LNCaP clone FGC (cell line): ENCODE results near the gene SUSD3.

ENCODE experiments used
- DNase-seq: peaks from one replicate; pipeline ENCODE4 v3.0.0-alpha.2; 2011; ENCODE audit warnings: low read depth
- H3K4me3 ChIP-seq: 2 replicates; pipeline ENCODE4 v1.5.1; 2011; ENCODE audit warnings: mild to moderate bottlenecking, low read depth, low read length, control low read depth
- TF ChIP-seq, protein P1 (sequence below): IDR thresholded peaks from 2 replicates; pipeline ENCODE4 v1.5.1; 2012; ENCODE audit warnings: mild to moderate bottlenecking; ENCODE audit not compliant: control insufficient read depth, insufficient read depth; ENCODE audit errors: extremely low read depth

The SUSD3 gene

DNA sequence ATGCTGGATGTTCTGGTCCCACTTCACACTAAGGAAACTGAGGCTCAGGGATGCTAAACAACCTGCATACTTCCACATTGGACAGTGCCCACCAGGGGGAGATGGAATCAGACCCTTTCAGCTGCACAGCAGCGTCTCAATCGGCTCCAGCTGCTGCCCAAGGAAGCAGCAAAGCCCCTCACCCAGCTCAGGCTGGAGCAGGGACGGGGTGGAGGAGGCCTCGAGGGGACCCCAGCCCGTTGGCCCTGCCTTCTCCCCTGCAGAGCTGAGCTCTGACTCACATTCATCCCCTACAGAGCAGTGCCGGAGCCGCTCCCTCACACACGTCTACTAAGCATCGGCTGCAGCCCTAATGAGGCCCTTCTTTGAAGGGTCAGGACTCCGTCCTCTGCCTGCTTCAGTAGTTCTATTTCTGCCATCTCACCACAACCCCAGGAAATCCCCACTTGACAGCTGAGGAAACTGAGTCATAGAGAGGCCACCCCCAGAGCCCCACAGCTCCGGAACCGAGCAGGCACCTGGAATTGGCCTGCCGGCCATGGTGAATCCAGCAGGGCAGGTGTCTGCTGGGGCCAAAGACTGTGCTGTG, 21.5 kb upstream of the SUSD3 start:
- H3K4me3 ChIP-seq, result no peak overlapping the region
- DNase-seq, result no peak
- TF ChIP-seq, protein P1, sequence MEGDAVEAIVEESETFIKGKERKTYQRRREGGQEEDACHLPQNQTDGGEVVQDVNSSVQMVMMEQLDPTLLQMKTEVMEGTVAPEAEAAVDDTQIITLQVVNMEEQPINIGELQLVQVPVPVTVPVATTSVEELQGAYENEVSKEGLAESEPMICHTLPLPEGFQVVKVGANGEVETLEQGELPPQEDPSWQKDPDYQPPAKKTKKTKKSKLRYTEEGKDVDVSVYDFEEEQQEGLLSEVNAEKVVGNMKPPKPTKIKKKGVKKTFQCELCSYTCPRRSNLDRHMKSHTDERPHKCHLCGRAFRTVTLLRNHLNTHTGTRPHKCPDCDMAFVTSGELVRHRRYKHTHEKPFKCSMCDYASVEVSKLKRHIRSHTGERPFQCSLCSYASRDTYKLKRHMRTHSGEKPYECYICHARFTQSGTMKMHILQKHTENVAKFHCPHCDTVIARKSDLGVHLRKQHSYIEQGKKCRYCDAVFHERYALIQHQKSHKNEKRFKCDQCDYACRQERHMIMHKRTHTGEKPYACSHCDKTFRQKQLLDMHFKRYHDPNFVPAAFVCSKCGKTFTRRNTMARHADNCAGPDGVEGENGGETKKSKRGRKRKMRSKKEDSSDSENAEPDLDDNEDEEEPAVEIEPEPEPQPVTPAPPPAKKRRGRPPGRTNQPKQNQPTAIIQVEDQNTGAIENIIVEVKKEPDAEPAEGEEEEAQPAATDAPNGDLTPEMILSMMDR, result no peak

DNA sequence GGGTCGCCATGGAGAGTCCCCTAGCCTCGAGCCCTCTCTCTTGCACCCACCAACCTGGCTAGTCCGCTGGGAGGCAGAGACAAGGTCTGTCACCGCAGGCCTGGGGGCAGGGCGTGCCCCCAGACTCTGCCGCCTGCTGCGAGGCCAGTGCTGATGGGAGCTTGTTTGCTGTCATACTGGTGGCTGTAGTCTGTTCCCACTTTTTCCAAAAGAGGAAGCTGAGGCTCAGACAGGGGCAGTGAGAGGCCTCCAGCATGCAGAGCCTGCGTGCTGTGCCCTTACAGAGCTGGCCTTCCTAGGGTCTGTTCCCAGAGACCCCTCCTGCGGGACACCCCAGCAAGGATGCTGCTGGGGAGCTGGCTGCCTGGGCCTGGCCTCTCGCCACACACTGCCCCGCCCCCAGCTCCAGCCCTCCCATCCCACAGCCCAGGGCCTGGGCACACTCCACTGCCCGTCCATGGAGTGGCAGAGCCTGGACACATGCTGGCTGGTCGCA, 21.0 kb upstream of the SUSD3 start:
- no peak for DNase-seq
- TF ChIP-seq, protein P1, result no peak

DNA sequence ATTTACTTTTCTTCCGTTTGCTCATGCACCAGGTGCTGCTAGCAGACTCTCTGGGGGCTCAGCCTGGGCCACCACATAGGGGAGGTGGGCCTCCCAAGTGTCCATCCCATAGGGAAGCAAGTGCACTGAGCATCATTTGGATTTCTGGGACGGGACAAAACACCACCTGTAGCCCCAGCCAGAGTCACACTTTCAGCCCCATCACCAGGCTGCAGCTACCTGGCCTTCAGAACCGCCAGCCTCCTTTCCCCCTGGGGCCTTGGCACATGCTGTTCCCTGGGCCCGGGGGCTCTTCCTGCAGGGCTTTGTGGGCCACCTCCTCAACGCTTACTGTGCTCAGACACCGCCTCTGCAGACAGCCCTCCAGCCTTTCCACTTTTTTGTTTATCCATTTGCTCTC, 19.6 kb upstream of the SUSD3 start:
- TF ChIP-seq, protein P1, result no peak
- no peak for DNase-seq
- H3K4me3 ChIP-seq, result no peak overlapping the region

More for the DNA sequence above, 21.0 kb upstream of the SUSD3 start:
- no peak overlapping the region for H3K4me3 ChIP-seq

DNA sequence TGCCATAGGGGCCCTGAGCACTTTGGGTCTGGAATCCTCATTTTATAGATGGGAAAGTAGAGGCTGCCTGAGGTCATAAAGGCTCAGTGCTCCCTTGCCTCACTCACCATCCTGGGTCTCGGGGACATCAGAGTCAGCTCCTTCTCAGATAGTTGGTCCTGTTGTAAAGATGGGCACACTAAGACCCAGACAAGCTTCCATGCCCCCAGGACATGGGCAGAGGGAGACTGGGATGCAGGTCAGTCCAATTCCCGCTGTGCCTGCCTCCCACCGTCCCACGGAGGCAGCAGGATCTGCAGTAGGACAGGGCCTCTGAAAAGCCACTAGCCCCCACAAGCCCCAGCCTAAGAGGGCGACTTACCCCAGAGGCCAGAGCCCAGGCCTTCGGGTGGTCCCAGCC, 19.0 kb upstream of the SUSD3 start:
- no peak for DNase-seq
- TF ChIP-seq, protein P1, result no peak
- H3K4me3 ChIP-seq, result no peak overlapping the region

DNA sequence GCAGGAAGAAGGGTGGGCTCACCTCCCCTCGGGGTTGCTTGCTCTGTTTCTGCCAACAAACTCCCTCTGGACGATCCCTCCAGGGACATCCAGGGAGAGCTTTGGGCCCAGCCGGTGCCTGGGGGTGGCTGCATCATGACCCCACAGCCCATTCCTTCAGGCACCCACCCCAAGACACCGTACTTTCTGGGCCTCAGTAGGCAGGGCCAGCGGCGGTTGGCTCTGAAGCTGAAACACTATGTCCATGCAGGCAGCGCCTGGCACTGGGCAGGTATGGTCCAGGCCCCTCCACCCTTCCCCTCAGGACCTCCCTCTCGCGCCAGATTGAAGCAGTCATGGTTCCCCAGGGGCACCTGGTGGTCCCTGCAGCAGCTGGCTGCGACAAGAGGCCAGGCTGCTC, 18.5 kb upstream of the SUSD3 start:
- TF ChIP-seq, protein P1, result no peak
- no peak for DNase-seq
- no peak overlapping the region for H3K4me3 ChIP-seq

DNA sequence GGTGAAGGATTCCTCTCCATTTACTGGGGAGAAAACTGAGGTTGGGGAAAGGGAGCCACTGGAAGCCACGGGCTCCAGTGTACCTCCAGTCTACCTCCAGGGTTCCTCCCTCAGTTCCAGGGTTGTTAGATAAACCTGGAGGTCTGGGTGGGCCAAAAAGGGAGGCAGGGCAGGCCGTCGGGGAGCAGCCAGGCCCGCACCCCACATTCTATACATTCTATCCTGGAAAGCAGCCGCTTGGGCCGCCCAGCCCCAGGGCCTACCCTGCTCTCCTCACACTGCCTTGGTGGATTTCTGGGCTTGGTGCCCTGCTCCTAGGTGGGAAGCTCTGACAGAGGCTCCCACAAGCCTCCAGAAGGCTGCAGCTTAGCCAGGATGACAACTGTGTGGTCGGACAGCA, 18.1 kb upstream of the SUSD3 start:
- TF ChIP-seq, protein P1, result no peak
- no peak for DNase-seq
- H3K4me3 ChIP-seq, result no peak overlapping the region
